ENCODE results near the gene LRRC47. TPM values are rescaled to one million over a fixed set of nuclear protein-coding genes. Genes with fewer than 3 reads are reported as not detected.

LRRC47 gene
- total and polyA plus RNA-seq, 4 experiments from 2014 or later, result 19.0 to 58.0 (median 47.1) TPM

DNA sequence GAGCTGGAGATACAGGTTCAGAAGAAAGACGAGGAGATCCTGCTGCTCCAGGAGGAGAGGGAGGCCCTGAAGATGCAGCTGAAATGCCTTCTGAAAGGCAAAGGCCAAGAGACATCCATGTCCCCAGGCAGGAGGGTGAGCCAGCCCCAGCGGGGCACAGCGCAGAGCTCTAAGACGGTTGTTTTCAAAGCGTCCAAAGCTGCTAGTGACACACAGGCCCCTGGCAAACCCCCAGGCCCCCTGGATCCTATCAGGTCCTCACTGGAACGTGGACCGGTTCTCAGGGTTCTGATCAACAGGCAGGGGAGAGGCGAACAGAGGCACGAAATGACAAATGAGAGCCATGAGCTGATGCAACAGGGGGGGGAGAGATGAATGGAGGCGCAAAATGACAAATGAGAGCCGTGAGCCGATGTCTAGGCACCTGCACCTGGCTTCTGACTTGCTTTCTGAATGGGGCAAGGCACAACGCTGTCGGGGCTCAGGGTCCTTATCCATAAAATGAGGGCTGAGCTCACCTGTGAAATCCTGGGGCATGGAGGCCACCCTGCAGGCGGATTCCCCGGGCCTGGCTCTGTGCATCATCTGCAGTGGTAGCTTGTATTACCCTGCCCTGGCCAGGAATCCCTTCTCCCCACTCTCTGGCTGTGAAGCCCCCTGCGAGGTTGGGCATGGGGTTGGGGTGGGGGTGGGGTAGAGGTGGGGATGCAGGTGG is 34.8 kb downstream of the LRRC47 start:
- H3K27ac Mint-ChIP-seq, result no peak overlapping the region
- peaks cover 18 to 19% of the 10 kb centered on the region in 2 donors for H3K27me3 Mint-ChIP-seq
- no peak overlapping the region for H3K27ac ChIP-seq (ENCODE audit: low read depth, low read length)
- H3K36me3 ChIP-seq (ENCODE audit: insufficient read depth, low read length), result no peaks in the 10 kb centered on the region
- no peak overlapping the region for H3K4me3 Mint-ChIP-seq
- H3K27me3 ChIP-seq (ENCODE audit: insufficient read depth, low read length), result no peaks in the 10 kb centered on the region
- DNase-seq, result no peak
- peaks cover 0 to 3% (median 0%) of the 10 kb centered on the region in 8 donors for H3K9me3 Mint-ChIP-seq
- no peaks in the 10 kb centered on the region for H3K4me1 Mint-ChIP-seq
- no peaks in the 10 kb centered on the region for H3K4me1 ChIP-seq (ENCODE audit: insufficient read depth, low read length)
- POLR2A ChIA-PET (ENCODE audit: partially characterized antibody), result no interaction called here
- H3K4me3 ChIP-seq (ENCODE audit: low read length in 2 of 2), result no peak overlapping the region
- no peaks in the 10 kb centered on the region for H3K36me3 Mint-ChIP-seq
- no peaks in the 10 kb centered on the region for H3K9me3 ChIP-seq (ENCODE audit: control insufficient read depth in 1 of 2, low read length in 2 of 2)
- CTCF ChIA-PET (ENCODE audit: partially characterized antibody), result no interaction called here
- intact Hi-C loops (cut with micrococcal nuclease), result no loop called here

DNA sequence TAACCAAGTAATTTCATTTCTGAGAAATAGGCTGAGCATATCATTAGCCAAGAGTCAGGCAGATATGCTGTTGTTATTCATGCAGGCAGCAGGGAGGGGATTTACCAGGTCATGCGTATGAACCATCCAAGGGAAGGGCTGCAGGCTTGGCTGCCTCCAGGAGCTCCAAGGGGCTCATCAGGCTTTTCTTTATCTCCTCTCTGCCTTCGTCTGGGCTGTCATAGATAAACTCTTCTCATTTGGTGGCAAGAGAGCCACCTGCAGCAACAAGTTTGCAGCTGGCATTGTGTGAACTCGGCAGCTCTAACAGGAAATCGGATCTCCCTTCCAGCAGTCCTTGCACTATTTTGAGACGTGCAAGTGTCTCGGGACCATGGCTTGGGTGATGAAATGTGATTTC is 36.5 kb downstream of the LRRC47 start:
- H3K4me1 ChIP-seq (ENCODE audit: insufficient read depth, low read length), result no peaks in the 10 kb centered on the region
- no peaks in the 10 kb centered on the region for H3K9me3 ChIP-seq (ENCODE audit: control insufficient read depth in 1 of 2, low read length in 2 of 2)
- ChIA-PET CTCF (ENCODE audit: partially characterized antibody) (no interaction called here), POLR2A (ENCODE audit: partially characterized antibody) (no interaction called here)
- H3K27ac ChIP-seq (ENCODE audit: low read depth, low read length), result no peak overlapping the region
- Mint-ChIP-seq H3K9me3 (peaks cover 0 to 3% (median 0%) of the 10 kb centered on the region in 8 donors), H3K27ac (no peak overlapping the region), H3K4me1 (no peaks in the 10 kb centered on the region), H3K27me3 (peaks cover 14 to 19% of the 10 kb centered on the region in 2 donors), H3K4me3 (no peak overlapping the region), H3K36me3 (no peaks in the 10 kb centered on the region)
- H3K27me3 ChIP-seq (ENCODE audit: insufficient read depth, low read length), result no peaks in the 10 kb centered on the region
- no peaks in the 10 kb centered on the region for H3K36me3 ChIP-seq (ENCODE audit: insufficient read depth, low read length)
- no peak overlapping the region for H3K4me3 ChIP-seq (ENCODE audit: low read length in 2 of 2)
- no peak for DNase-seq
- intact Hi-C loops (cut with micrococcal nuclease), result no loop called here

DNA sequence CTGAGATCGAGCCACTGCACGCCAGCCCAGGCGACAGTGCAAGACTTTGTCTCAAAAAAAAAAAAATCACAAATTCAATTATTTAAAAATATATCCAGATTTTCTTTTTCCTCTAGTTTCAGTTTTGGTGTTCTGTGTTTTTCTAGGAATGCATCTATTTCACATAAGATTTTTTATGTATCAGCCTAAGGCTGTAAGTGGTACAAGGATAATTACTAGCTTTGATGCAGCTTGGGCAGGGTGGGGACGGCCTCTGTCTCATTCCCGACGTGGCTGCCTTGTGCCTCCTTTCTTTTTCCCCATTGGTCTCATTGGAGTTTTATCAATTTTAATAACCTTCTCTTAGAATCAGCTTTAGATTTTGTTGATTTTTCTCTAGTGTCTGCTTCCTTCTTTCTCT is 37.1 kb downstream of the LRRC47 start:
- intact Hi-C loops (cut with micrococcal nuclease), result no loop called here
- no peak for DNase-seq
- H3K9me3 Mint-ChIP-seq, result peaks cover 0 to 3% (median 0%) of the 10 kb centered on the region in 8 donors
- CTCF ChIA-PET (ENCODE audit: partially characterized antibody), result no interaction called here
- H3K4me3 Mint-ChIP-seq, result no peak overlapping the region
- Histone ChIP-seq H3K27me3 (ENCODE audit: insufficient read depth, low read length) (no peaks in the 10 kb centered on the region), H3K4me3 (ENCODE audit: low read length in 2 of 2) (no peak overlapping the region), H3K27ac (ENCODE audit: low read depth, low read length) (no peak overlapping the region), H3K9me3 (ENCODE audit: control insufficient read depth in 1 of 2, low read length in 2 of 2) (no peaks in the 10 kb centered on the region), H3K4me1 (ENCODE audit: insufficient read depth, low read length) (no peaks in the 10 kb centered on the region), H3K36me3 (ENCODE audit: insufficient read depth, low read length) (no peaks in the 10 kb centered on the region)
- H3K36me3 Mint-ChIP-seq, result no peaks in the 10 kb centered on the region
- no peak overlapping the region for H3K27ac Mint-ChIP-seq
- no peaks in the 10 kb centered on the region for H3K4me1 Mint-ChIP-seq
- H3K27me3 Mint-ChIP-seq, result peaks cover 12 to 17% of the 10 kb centered on the region in 2 donors
- POLR2A ChIA-PET (ENCODE audit: partially characterized antibody), result no interaction called here

DNA sequence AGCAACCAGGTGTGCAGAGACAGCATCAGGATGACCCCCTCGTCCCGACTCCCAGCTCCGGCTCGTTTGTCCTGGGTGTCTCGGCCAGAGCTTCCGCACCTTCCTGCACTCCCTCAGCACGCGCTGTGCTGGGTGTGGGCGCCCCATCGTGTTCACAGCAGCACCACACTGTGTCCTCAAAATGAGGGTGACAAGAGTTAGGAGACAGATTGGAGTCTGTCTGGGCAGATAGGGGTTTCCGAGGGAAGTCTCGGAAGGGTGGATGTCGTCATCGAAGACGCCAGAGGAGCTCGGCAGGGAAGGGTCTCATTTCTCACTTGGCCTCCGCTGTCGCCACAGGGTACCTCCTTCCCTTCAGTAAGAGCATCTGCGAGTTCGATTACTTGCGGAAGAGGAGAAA is 39.9 kb downstream of the LRRC47 start:
- Mint-ChIP-seq H3K27me3 (peaks cover 10 to 15% of the 10 kb centered on the region in 2 donors), H3K4me1 (no peaks in the 10 kb centered on the region), H3K27ac (no peak overlapping the region), H3K9me3 (peaks cover 0 to 3% (median 0%) of the 10 kb centered on the region in 8 donors), H3K4me3 (no peak overlapping the region), H3K36me3 (no peaks in the 10 kb centered on the region)
- Histone ChIP-seq H3K9me3 (ENCODE audit: control insufficient read depth in 1 of 2, low read length in 2 of 2) (no peaks in the 10 kb centered on the region), H3K27me3 (ENCODE audit: insufficient read depth, low read length) (no peaks in the 10 kb centered on the region), H3K4me3 (ENCODE audit: low read length in 2 of 2) (no peak overlapping the region), H3K36me3 (ENCODE audit: insufficient read depth, low read length) (no peaks in the 10 kb centered on the region), H3K27ac (ENCODE audit: low read depth, low read length) (no peak overlapping the region), H3K4me1 (ENCODE audit: insufficient read depth, low read length) (no peaks in the 10 kb centered on the region)
- DNase-seq, result no peak
- CTCF ChIA-PET (ENCODE audit: partially characterized antibody), result interaction anchor here (1.4 kb wide), 1 partner anchor 13 kb away, joined by 4 read pairs; no protein-coding TSS in a partner anchor
- intact Hi-C loops (cut with micrococcal nuclease), result no loop called here
- POLR2A ChIA-PET (ENCODE audit: partially characterized antibody), result no interaction called here

DNA sequence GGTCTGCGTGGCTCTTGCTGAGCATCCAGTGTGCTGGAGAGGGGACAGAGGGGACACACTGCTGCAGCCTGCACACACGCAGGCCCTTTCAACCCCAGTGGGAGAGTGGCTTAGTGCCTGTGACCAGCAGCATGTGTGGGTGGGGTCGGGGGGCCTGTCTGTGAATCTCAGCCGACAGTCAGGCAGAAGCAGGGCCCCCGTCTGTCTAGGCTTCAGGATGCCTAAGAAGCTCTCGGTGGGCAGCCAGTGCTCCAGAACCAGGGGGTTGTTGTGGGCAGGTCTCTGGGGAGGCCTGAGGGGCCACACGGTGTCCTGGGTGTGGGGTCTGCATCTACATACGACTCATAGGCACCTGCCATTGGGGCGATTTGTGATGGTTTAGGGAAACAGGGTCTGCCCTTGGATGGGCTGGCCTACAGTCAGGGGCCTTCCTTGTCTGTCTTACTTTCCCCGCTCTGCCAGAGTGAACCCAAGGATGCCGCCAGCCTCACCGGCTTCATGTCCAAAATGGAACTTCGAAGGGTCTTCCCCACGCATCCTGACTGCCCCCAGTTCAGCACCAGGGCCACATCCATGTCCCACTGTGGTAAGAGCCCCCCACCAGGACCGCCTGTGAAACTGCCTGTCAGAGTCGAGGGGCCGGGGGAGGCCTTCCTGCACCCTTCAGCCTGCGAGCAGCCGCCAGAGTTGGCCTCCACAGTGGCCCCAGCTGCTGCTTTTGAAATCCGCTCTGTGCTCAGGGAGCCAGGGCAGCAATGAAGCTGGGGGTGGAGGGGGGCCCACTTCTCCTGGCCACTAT is 42.4 kb downstream of the LRRC47 start:
- Mint-ChIP-seq H3K36me3 (no peaks in the 10 kb centered on the region), H3K27ac (no peak overlapping the region), H3K4me3 (no peak overlapping the region), H3K4me1 (peaks cover 0 to 3% (median 0%) of the 10 kb centered on the region in 4 donors), H3K9me3 (no peaks in the 10 kb centered on the region), H3K27me3 (peaks cover 1 to 2% of the 10 kb centered on the region in 2 donors)
- no peaks in the 10 kb centered on the region for H3K9me3 ChIP-seq (ENCODE audit: control insufficient read depth in 1 of 2, low read length in 2 of 2)
- H3K27me3 ChIP-seq (ENCODE audit: insufficient read depth, low read length), result no peaks in the 10 kb centered on the region
- no peaks in the 10 kb centered on the region for H3K4me1 ChIP-seq (ENCODE audit: insufficient read depth, low read length)
- CTCF ChIA-PET (ENCODE audit: partially characterized antibody), result no interaction called here
- intact Hi-C loops (cut with micrococcal nuclease), result no loop called here
- H3K4me3 ChIP-seq (ENCODE audit: low read length in 2 of 2), result no peak overlapping the region
- H3K27ac ChIP-seq (ENCODE audit: low read depth, low read length), result no peak overlapping the region
- POLR2A ChIA-PET (ENCODE audit: partially characterized antibody), result interaction anchor here (0.7 kb wide), 1 partner anchor 42 kb away, joined by 3 read pairs; the partner anchor contains the start of gene LRRC47
- no peaks in the 10 kb centered on the region for H3K36me3 ChIP-seq (ENCODE audit: insufficient read depth, low read length)
- DNase-seq, result no peak

DNA sequence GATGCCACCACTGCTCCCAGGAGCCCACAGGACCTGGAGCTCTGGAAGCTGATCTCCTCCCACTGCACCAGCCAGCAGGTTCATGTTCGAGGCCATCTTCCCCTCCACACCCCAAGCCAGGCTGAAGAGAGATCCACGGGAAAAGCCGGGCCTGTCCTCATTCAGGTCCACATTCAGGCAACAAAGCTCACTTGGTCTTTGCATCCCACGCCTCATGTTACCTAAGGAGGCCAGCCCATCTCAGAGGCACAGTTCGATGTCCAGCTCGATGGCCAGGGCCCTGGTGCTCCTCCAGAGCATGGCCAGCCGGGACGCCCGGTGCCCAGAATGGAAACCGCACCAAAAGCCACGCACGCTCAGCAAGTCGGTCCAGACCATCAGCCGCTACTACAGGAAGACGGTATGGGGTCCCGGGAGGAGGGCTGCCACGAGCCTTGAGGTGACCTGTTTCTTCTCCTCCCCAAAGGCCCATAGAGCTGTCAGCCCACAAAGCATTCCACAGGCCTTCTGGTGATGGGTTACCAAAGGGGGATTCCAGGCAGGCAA is 43.8 kb downstream of the LRRC47 start, which contains the start of gene CCDC27:
Gene CCDC27 (plus strand): TSS at position 51 of the 546 bp plus-strand sequence. CDS start 32 bp downstream, at position 83.
- H3K27me3 Mint-ChIP-seq, result peaks cover 0 to 1% of the 10 kb centered on the region in 2 donors
- Histone ChIP-seq H3K27me3 (ENCODE audit: insufficient read depth, low read length) (no peaks in the 10 kb centered on the region), H3K27ac (ENCODE audit: low read depth, low read length) (no peak within 1 kb of the TSS), H3K4me3 (ENCODE audit: low read length in 2 of 2) (no peak within 1 kb of the TSS), H3K36me3 (ENCODE audit: insufficient read depth, low read length) (no peaks in the 10 kb centered on the region), H3K9me3 (ENCODE audit: control insufficient read depth in 1 of 2, low read length in 2 of 2) (no peaks in the 10 kb centered on the region), H3K4me1 (ENCODE audit: insufficient read depth, low read length) (peaks cover 9% of the 10 kb centered on the region)
- intact Hi-C loops (cut with micrococcal nuclease), result no loop called here
- H3K27ac Mint-ChIP-seq, result no peak within 1 kb of the TSS
- peaks cover 6 to 16% (median 10%) of the 10 kb centered on the region in 4 donors for H3K4me1 Mint-ChIP-seq
- ChIA-PET POLR2A (ENCODE audit: partially characterized antibody) (interaction anchor here (0.8 kb wide), 1 partner anchor 13 kb away, joined by 3 read pairs; no protein-coding TSS in a partner anchor), CTCF (ENCODE audit: partially characterized antibody) (no interaction called here)
- H3K4me3 Mint-ChIP-seq, result no peak within 1 kb of the TSS
- H3K36me3 Mint-ChIP-seq, result no peaks in the 10 kb centered on the region
- no peak for DNase-seq
- H3K9me3 Mint-ChIP-seq, result no peaks in the 10 kb centered on the region

DNA sequence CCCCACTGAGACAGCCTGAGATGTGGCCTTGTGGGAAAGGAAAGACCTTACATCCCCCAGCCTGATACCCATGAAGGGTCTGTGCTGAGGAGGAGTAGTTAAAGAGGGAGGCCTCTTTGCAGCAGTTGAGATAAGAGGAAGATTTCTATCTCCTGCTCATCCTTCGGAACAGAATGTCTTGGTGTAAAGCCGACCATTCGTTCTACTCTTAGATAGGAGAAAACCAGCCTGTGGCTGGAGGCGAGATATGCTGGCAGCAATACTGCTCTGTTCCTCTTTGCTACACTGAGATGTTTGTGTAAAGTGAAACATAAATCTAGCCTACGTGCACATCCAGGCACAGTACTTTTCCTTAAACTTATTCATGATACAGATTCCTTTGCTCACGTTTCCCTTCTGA is 45.6 kb downstream of the LRRC47 start:
- H3K9me3 Mint-ChIP-seq, result no peaks in the 10 kb centered on the region
- Histone ChIP-seq H3K27ac (ENCODE audit: low read depth, low read length) (no peak overlapping the region), H3K36me3 (ENCODE audit: insufficient read depth, low read length) (no peaks in the 10 kb centered on the region), H3K27me3 (ENCODE audit: insufficient read depth, low read length) (no peaks in the 10 kb centered on the region), H3K4me3 (ENCODE audit: low read length in 2 of 2) (no peak overlapping the region), H3K4me1 (ENCODE audit: insufficient read depth, low read length) (peaks cover 14% of the 10 kb centered on the region), H3K9me3 (ENCODE audit: control insufficient read depth in 1 of 2, low read length in 2 of 2) (no peaks in the 10 kb centered on the region)
- intact Hi-C loops (cut with micrococcal nuclease), result no loop called here
- H3K4me3 Mint-ChIP-seq, result no peak overlapping the region
- no peak overlapping the region for H3K27ac Mint-ChIP-seq
- peaks cover 0 to 1% of the 10 kb centered on the region in 2 donors for H3K27me3 Mint-ChIP-seq
- ChIA-PET CTCF (ENCODE audit: partially characterized antibody) (no interaction called here), POLR2A (ENCODE audit: partially characterized antibody) (no interaction called here)
- H3K4me1 Mint-ChIP-seq, result peaks cover 13 to 23% (median 19%) of the 10 kb centered on the region in 4 donors
- no peaks in the 10 kb centered on the region for H3K36me3 Mint-ChIP-seq
- no peak for DNase-seq

All from CD4-positive, alpha-beta memory T cell (primary cell).